ENCODE data around the gene MON1A.

Gene MON1A

DNA sequence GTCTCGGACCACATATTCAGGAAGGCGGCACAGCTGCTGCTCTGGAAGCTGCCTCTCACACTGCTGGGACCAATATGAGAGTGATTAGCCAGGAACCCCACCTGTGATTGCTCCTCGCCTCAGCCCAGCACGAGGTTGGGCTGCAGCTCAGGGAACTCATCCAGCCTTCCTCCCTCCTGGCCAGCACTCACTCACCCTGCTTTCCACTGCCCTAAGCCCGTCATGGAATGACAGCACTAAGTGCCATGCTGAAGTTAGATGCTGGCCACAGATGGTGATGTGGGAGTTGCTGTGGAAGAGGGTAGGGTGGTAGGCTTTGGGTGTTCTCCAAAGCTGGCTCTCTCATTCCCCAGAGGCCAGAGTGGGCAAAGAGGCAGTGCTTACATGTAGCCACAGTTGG lies 33.3 kb downstream of the MON1A start:
- H4K20me1 ChIP-seq (ENCODE audit: insufficient read depth, low read length) = no peaks in the 10 kb centered on the region
- no peak for TF ChIP-seq CTCF (IDR thresholded peaks at IDR 0.05; ENCODE audit: low read depth, low read length)
- TF ChIP-seq EZH2phosphoT487 (IDR thresholded peaks at IDR 0.05; ENCODE audit: low read depth) = no peak
- no peaks in the 10 kb centered on the region; the same call in 1 of the 2 replicates for H3K4me1 ChIP-seq (ENCODE audit: low read length)
- no peak overlapping the region for H3K27ac ChIP-seq (ENCODE audit: low read length)
- no peak overlapping the region for H3K4me3 ChIP-seq (ENCODE audit: low read length)
- H3K79me2 ChIP-seq (ENCODE audit: low read length) = no peaks in the 10 kb centered on the region
- H3K4me2 ChIP-seq (ENCODE audit: low read length) = no peak overlapping the region
- no peak overlapping the region for H3K9ac ChIP-seq (ENCODE audit: low read length)
- no peaks in the 10 kb centered on the region for H3K36me3 ChIP-seq (replicated peaks; ENCODE audit: low read depth, low read length)
- H3K9me3 ChIP-seq (ENCODE audit: insufficient read depth, low read length) = no peaks in the 10 kb centered on the region
- H3K27me3 ChIP-seq (ENCODE audit: low read depth, low read length) = no peaks in the 10 kb centered on the region
- H2AFZ ChIP-seq (ENCODE audit: low read depth, low read length) = no peak overlapping the region

DNA sequence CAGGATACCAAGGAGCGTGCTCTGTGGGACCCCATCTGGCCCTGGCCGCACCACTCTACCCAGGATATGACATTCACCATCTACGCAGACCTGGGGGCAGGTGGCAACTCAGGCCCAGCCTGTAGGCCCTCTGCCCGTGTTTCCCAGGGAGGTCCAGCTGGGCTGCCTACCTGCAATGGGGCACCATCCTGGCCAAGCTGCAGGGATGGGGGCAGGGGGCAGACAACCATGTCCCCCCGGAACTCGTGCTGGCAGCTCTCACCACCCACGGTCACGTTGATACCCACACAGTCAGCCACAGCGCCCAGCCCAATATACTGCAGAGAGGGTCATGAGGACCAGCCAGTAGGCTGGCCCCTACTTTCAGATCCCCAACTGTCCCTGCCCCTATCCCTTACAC lies 33.8 kb downstream of the MON1A start:
- H3K4me2 ChIP-seq (ENCODE audit: low read length) = no peak overlapping the region
- no peak for TF ChIP-seq CTCF (IDR thresholded peaks at IDR 0.05; ENCODE audit: low read depth, low read length)
- TF ChIP-seq EZH2phosphoT487 (IDR thresholded peaks at IDR 0.05; ENCODE audit: low read depth) = no peak
- no peaks in the 10 kb centered on the region for H3K27me3 ChIP-seq (ENCODE audit: low read depth, low read length)
- no peak overlapping the region for H3K4me3 ChIP-seq (ENCODE audit: low read length)
- H3K79me2 ChIP-seq (ENCODE audit: low read length) = no peaks in the 10 kb centered on the region
- no peaks in the 10 kb centered on the region for H4K20me1 ChIP-seq (ENCODE audit: insufficient read depth, low read length)
- H3K9ac ChIP-seq (ENCODE audit: low read length) = no peak overlapping the region
- H3K36me3 ChIP-seq (replicated peaks; ENCODE audit: low read depth, low read length) = no peaks in the 10 kb centered on the region
- no peaks in the 10 kb centered on the region for H3K9me3 ChIP-seq (ENCODE audit: insufficient read depth, low read length)
- no peaks in the 10 kb centered on the region for H3K4me1 ChIP-seq (ENCODE audit: low read length)
- no peak overlapping the region for H3K27ac ChIP-seq (ENCODE audit: low read length)
- no peak overlapping the region for H2AFZ ChIP-seq (ENCODE audit: low read depth, low read length)

GRCh38 chr3:49889296-49889695 lies 40.3 kb downstream of the MON1A start:
- H3K4me2 ChIP-seq (ENCODE audit: low read length) = no peak overlapping the region
- no peak for TF ChIP-seq CTCF (IDR thresholded peaks at IDR 0.05; ENCODE audit: low read depth, low read length)
- TF ChIP-seq EZH2phosphoT487 (IDR thresholded peaks at IDR 0.05; ENCODE audit: low read depth) = no peak
- H3K4me1 ChIP-seq (ENCODE audit: low read length) = no peaks in the 10 kb centered on the region
- no peaks in the 10 kb centered on the region for H3K79me2 ChIP-seq (ENCODE audit: low read length)
- H3K9ac ChIP-seq (ENCODE audit: low read length) = no peak overlapping the region
- no peaks in the 10 kb centered on the region for H3K9me3 ChIP-seq (ENCODE audit: insufficient read depth, low read length)
- no peaks in the 10 kb centered on the region for H4K20me1 ChIP-seq (ENCODE audit: insufficient read depth, low read length)
- H3K36me3 ChIP-seq (replicated peaks; ENCODE audit: low read depth, low read length) = no peaks in the 10 kb centered on the region
- H3K27ac ChIP-seq (ENCODE audit: low read length) = no peak overlapping the region
- no peaks in the 10 kb centered on the region for H3K27me3 ChIP-seq (ENCODE audit: low read depth, low read length)
- no peak overlapping the region for H2AFZ ChIP-seq (ENCODE audit: low read depth, low read length)
- no peak overlapping the region for H3K4me3 ChIP-seq (ENCODE audit: low read length)

- peaks cover 9% of the 10 kb centered on the region for H3K27me3 ChIP-seq (ENCODE audit: low read depth, low read length)
- H3K4me2 ChIP-seq (ENCODE audit: low read length) = no peak overlapping the region
- H2AFZ ChIP-seq (ENCODE audit: low read depth, low read length) = no peak overlapping the region
- TF ChIP-seq CTCF (IDR thresholded peaks at IDR 0.05; ENCODE audit: low read depth, low read length) (no peak), EZH2phosphoT487 (IDR thresholded peaks at IDR 0.05; ENCODE audit: low read depth) (no peak)
- H4K20me1 ChIP-seq (ENCODE audit: insufficient read depth, low read length) = no peaks in the 10 kb centered on the region
- no peak overlapping the region for H3K4me3 ChIP-seq (ENCODE audit: low read length)
- H3K79me2 ChIP-seq (ENCODE audit: low read length) = no peaks in the 10 kb centered on the region
- no peak overlapping the region for H3K27ac ChIP-seq (ENCODE audit: low read length)
- no peaks in the 10 kb centered on the region for H3K4me1 ChIP-seq (ENCODE audit: low read length)
- H3K9me3 ChIP-seq (ENCODE audit: insufficient read depth, low read length) = no peaks in the 10 kb centered on the region
- H3K9ac ChIP-seq (ENCODE audit: low read length) = no peak overlapping the region
- H3K36me3 ChIP-seq (replicated peaks; ENCODE audit: low read depth, low read length) = no peaks in the 10 kb centered on the region
Observed at GRCh38 chr3:49886922-49887265, 42.7 kb downstream of the MON1A start.
